ENCODE results near the gene POLR2J3. TPM values are rescaled to one million over a fixed set of nuclear protein-coding genes. Genes with fewer than 3 reads are reported as not detected.
"Not testable (repeated sequence)": the region's sequence is repeated elsewhere in the genome, so short reads cannot be mapped to it uniquely, and the experiment has no call there.

Gene POLR2J3
- total RNA-seq, 4 donors from 2014 or later: 11.3 to 28.5 (median 27.3) TPM

GRCh38 chr7:102604431-102605145 is 32.2 kb upstream of the POLR2J3 start:
- H3K4me3 ChIP-seq; H3K27ac ChIP-seq; H3K27me3 ChIP-seq; H3K9me3 ChIP-seq; H3K36me3 ChIP-seq; DNase-seq (ENCODE audit: low spot score in 2 of 2); H3K4me1 ChIP-seq: not testable (repeated sequence)
- WGBS: 60% methylated on average over 1 of the region's 19 CpGs

- not testable (repeated sequence) for DNase-seq (ENCODE audit: low spot score in 2 of 2); H3K4me1 ChIP-seq; H3K36me3 ChIP-seq; H3K4me3 ChIP-seq; H3K27me3 ChIP-seq; H3K27ac ChIP-seq; H3K9me3 ChIP-seq
- no CpG with 5 or more reads among the region's 12 CpGs for WGBS
Measured at GRCh38 chr7:102602317-102602716, 29.9 kb upstream of the POLR2J3 start.

- not testable (repeated sequence) for H3K9me3 ChIP-seq
- WGBS: no CpG with 5 or more reads among the region's 9 CpGs
Measured at GRCh38 chr7:102599699-102600098, 27.3 kb upstream of the POLR2J3 start.

GRCh38 chr7:102596036-102596435 is 23.7 kb upstream of the POLR2J3 start:
- WGBS: 87% methylated on average over 3 of the region's 10 CpGs
- peak in 1 of 2 donors; percentile 50 for DNase-seq (ENCODE audit: low spot score in 2 of 2)
- H3K9me3 ChIP-seq, H3K4me1 ChIP-seq, H3K36me3 ChIP-seq, H3K27ac ChIP-seq, H3K27me3 ChIP-seq, H3K4me3 ChIP-seq: not testable (repeated sequence)

More at GRCh38 chr7:102599699-102600098, 27.3 kb upstream of the POLR2J3 start:
- not testable (repeated sequence) for DNase-seq (ENCODE audit: low spot score in 2 of 2); H3K27me3 ChIP-seq; H3K4me3 ChIP-seq; H3K4me1 ChIP-seq; H3K36me3 ChIP-seq; H3K27ac ChIP-seq

GRCh38 chr7:102593637-102594334 is 21.4 kb upstream of the POLR2J3 start:
- not testable (repeated sequence) for H3K27ac ChIP-seq; DNase-seq (ENCODE audit: low spot score in 2 of 2); H3K4me3 ChIP-seq; H3K4me1 ChIP-seq; H3K9me3 ChIP-seq; H3K27me3 ChIP-seq; H3K36me3 ChIP-seq
- no CpG with 5 or more reads among the region's 68 CpGs for WGBS

GRCh38 chr7:102592477-102593019 is 20.2 kb upstream of the POLR2J3 start:
- DNase-seq (ENCODE audit: low spot score in 2 of 2): peak; percentile 71 to 79

GRCh38 chr7:102589857-102590256 is 17.5 kb upstream of the POLR2J3 start:
- WGBS: no CpG with 5 or more reads among the region's 9 CpGs
- not testable (repeated sequence) for DNase-seq (ENCODE audit: low spot score in 2 of 2); H3K27ac ChIP-seq

More at GRCh38 chr7:102592477-102593019, 20.2 kb upstream of the POLR2J3 start:
- not testable (repeated sequence) for H3K36me3 ChIP-seq, H3K4me1 ChIP-seq, H3K4me3 ChIP-seq, H3K27ac ChIP-seq, H3K27me3 ChIP-seq, H3K9me3 ChIP-seq
- WGBS: 50% methylated on average over 9 of the region's 26 CpGs

GRCh38 chr7:102583495-102583894 is 11.1 kb upstream of the POLR2J3 start:
- not testable (repeated sequence) for H3K27ac ChIP-seq; DNase-seq (ENCODE audit: low spot score in 2 of 2); H3K27me3 ChIP-seq; H3K4me1 ChIP-seq; H3K4me3 ChIP-seq; H3K9me3 ChIP-seq; H3K36me3 ChIP-seq
- no CpG with 5 or more reads among the region's 5 CpGs for WGBS

More at GRCh38 chr7:102589857-102590256, 17.5 kb upstream of the POLR2J3 start:
- H3K4me3 ChIP-seq, H3K4me1 ChIP-seq, H3K36me3 ChIP-seq, H3K27me3 ChIP-seq, H3K9me3 ChIP-seq: not testable (repeated sequence)

- not testable (repeated sequence) for H3K4me3 ChIP-seq, H3K4me1 ChIP-seq, H3K9me3 ChIP-seq
Measured at GRCh38 chr7:102581722-102582121, 9.3 kb upstream of the POLR2J3 start.

GRCh38 chr7:102578486-102578885 is 6.1 kb upstream of the POLR2J3 start:
- H3K27me3 ChIP-seq; DNase-seq (ENCODE audit: low spot score in 2 of 2): not testable (repeated sequence)

More at GRCh38 chr7:102581722-102582121, 9.3 kb upstream of the POLR2J3 start:
- WGBS: no CpG with 5 or more reads among the region's 5 CpGs
- H3K27ac ChIP-seq; H3K36me3 ChIP-seq; DNase-seq (ENCODE audit: low spot score in 2 of 2); H3K27me3 ChIP-seq: not testable (repeated sequence)

GRCh38 chr7:102577315-102578240 is 5.2 kb upstream of the POLR2J3 start:
- WGBS: 82% methylated on average over 5 of the region's 7 CpGs
- H3K27me3 ChIP-seq; H3K27ac ChIP-seq; H3K36me3 ChIP-seq; H3K4me3 ChIP-seq; H3K4me1 ChIP-seq; H3K9me3 ChIP-seq; DNase-seq (ENCODE audit: low spot score in 2 of 2): not testable (repeated sequence)

More at GRCh38 chr7:102578486-102578885, 6.1 kb upstream of the POLR2J3 start:
- H3K36me3 ChIP-seq, H3K4me3 ChIP-seq, H3K4me1 ChIP-seq, H3K27ac ChIP-seq, H3K9me3 ChIP-seq: not testable (repeated sequence)
- no CpG with 5 or more reads among the region's 5 CpGs for WGBS

- not testable (repeated sequence) for DNase-seq (ENCODE audit: low spot score in 2 of 2); H3K4me1 ChIP-seq; H3K27ac ChIP-seq; H3K36me3 ChIP-seq; H3K9me3 ChIP-seq; H3K27me3 ChIP-seq; H3K4me3 ChIP-seq
- no CpG with 5 or more reads among the region's 3 CpGs for WGBS
Measured at GRCh38 chr7:102576363-102576762, 4.0 kb upstream of the POLR2J3 start.

- no CpG with 5 or more reads among the region's 6 CpGs for WGBS
- H3K4me3 ChIP-seq; H3K36me3 ChIP-seq; H3K9me3 ChIP-seq; DNase-seq (ENCODE audit: low spot score in 2 of 2); H3K27ac ChIP-seq; H3K27me3 ChIP-seq; H3K4me1 ChIP-seq: not testable (repeated sequence)
Measured at GRCh38 chr7:102574607-102575006, 2.2 kb upstream of the POLR2J3 start.
